HG02973 (cell line): ENCODE measurements around the gene LRRC63.
"Not testable (repeated sequence)": the region's sequence is repeated elsewhere in the genome, so short reads cannot be mapped to it uniquely, and the experiment has no call there.

Experiments
- ATAC-seq: cut with Tn5 transposase; IDR thresholded peaks from one replicate; pipeline ENCODE4 v1.9.1; 2021; ENCODE audit warnings: moderate library complexity; ENCODE audit not compliant: unreplicated experiment

LRRC63 gene

DNA sequence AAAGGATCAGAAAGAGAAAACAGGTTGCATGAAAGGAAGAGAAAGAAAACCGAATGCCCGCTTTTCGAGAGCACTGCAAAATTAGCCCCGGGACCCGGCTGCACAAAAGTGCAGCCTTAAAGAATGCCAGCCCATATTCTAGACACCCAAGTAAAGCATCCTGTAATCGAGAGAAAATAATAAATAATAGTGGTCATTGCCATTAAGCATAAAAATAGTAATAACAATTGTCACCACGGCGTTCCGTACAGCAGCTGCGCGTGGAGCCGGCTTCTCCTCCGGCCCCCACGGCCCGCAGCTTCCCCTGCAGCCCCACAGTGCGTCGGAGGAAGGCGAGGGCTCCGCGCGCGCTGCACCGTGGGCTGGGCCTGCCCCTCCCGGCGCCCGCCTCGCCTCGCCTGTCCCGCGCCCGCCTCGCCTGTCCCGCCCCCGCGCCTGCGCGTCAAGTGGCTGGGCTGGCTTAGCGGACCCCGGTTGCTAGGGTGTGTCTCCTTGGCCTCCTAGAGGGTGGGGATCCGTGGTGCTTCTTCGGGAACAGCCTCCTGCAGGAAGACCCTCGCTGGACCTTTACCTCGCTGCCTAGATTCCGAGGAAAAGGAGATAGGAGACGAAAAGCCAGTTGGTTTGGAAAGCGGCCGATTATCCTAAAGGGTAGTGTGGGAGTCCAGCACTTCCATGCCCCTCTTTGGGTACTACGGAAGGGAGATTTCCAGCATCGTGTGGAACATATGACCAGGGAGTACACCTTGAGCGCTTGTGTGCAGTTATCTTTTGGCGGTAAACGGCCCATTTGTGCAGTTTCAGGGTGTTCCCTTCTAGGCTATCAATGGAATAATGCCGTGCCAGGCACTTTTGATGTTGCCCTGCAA lies at the start of gene LRRC63:
Gene LRRC63 (plus strand): TSS at position 446 of the 869 bp plus-strand sequence. CDS start 1,107 bp downstream, outside the sequence.
- peak; percentile 92 for ATAC-seq

DNA sequence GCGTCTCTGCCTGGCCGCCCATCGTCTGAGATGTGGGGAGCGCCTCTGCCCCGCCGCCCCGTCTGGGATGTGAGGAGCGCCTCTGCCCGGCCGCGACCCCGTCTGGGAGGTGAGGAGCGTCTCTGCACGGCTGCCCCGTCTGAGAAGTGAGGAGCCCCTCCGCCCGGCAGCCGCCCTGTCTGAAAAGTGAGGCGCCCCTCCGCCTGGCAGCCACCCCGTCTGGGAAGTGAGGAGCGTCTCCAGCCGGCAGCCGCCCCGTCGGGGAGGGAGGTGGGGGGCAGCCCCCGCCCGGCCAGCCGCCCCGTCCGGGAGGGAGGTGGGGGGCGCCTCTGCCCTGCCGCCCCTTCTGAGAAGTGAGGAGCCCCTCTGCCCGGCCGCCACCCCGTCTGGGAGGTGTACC lies 49.0 kb upstream of the LRRC63 start:
- not testable (repeated sequence) for ATAC-seq

DNA sequence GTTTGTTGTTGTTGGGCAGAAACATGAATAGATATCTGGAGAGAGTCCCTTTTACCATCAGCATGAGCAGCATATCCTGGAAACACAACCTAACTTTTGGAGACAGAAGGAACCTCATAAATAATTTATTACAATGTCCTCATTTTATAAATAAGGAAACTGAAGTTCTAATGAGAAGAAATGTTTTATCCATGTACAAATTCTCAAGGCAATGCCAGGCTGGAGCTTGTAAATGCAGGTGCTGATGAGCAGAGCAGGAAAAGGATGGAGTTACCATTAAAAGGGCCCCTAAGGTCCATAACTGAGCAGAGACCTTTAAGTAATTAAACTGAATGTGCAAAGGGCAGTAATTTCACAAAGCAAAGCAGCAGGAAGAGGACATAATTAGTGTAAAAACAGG lies 47.1 kb upstream of the LRRC63 start:
- no peak for ATAC-seq

DNA sequence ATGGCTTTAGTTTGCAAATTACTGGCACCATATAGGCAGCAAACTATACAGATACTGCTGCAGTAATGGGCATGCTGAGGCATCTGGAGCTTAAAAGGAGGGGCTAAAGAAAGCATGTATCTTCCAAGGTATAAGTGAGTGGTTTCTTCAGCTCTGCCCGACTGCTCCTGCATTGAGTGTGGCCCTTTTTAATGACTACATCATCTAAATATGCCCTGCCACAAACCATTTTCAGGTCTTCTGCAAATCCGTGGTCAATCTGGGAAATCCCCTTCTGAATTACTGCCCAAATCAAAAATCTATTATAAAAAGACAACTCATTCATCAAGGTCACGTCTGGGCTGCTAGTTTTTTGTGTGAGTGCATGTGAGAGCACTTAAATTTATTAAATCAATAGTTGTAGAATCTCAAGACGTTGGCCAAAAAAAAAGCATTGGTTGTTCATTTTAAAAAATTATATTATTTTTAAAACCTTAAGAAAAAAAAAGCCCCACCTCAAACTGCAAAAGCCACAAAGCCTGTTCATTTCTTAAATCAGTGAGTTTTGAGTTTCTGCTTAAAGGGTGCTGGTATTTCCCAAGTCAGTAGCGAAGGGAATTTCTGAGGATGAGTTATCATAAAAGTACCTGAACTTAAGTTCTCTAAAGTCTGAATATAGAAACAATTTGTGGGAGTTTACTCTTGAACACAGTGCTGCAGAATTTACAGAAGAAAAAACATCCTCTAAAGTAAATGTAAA lies 46.1 kb upstream of the LRRC63 start:
- ATAC-seq, result peak; percentile 39

- no peak for ATAC-seq
These were observed 45.5 kb upstream of the LRRC63 start for GRCh38 chr13:46166224-46166584.

- ATAC-seq, result no peak
These were observed 44.6 kb upstream of the LRRC63 start for GRCh38 chr13:46166947-46167610.

- ATAC-seq, result peak; percentile 35
These were observed 43.4 kb upstream of the LRRC63 start for GRCh38 chr13:46168341-46168740.

DNA sequence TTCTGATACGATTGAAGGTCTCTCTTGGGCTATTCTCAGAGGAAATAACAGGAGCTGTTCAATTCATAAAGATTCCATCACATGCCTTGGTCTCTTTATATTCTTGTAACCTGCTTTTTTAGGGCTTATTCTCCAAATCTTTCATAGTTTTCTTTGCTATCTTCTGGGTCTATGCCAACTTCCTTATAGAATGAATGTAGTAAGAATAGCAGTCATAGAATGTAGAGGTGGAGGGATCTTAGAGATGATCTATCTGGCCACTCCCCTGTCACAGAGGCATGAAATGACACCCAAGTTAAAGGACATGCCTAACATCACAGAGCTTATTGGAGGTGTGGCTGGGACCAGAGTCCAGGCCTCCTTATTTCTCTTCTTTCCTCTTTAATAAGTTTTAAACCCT lies 42.9 kb upstream of the LRRC63 start:
- ATAC-seq, result no peak

- ATAC-seq, result no peak
These were observed 42.0 kb upstream of the LRRC63 start for GRCh38 chr13:46169758-46170157.

- no peak for ATAC-seq
These were observed 41.5 kb upstream of the LRRC63 start for GRCh38 chr13:46170268-46170667.

DNA sequence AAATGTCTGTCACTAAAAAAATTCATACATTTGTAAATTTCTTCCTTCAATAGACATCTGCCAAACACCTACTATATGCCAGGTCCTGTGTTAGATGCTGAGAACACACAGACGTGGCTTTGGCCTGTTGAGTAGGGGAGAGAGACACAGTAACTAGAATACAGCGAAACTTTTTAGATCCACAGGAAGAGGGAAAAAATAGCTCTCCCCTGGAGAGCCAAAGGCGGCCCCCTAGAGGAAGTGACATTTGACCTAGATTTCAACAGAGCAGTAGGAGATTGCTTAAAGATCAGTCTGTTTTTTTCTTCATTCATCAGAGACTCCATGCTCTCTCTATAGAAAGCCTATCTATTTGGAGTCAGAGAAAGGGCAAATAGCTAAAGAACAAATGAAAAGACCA lies 41.0 kb upstream of the LRRC63 start:
- ATAC-seq, result no peak

- ATAC-seq, result no peak
These were observed 40.5 kb upstream of the LRRC63 start for GRCh38 chr13:46171217-46171616.

DNA sequence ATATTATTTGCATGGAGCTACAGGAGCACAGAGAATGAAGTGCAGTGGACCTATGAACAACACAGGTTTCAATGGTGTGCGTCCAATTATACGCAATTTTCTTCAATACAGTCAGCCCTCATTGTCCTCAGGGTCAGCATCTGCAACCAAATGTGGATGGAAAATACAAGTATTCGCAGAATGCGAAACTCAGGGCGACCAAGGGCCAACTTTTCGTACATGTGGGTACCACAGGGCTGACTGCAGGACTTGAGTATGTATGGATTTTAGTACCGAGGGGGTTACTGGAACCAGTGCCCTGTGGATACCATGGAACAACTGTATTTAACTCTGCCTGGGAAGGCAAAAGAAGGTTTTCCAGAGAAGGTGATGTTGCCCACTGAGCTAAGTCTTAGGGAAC lies 40.0 kb upstream of the LRRC63 start:
- no peak for ATAC-seq

GRCh38 chr13:46172531-46172991 lies 39.2 kb upstream of the LRRC63 start:
- peak; percentile 27 for ATAC-seq

GRCh38 chr13:46173656-46174055 lies 38.1 kb upstream of the LRRC63 start:
- ATAC-seq, result peak; percentile 33

DNA sequence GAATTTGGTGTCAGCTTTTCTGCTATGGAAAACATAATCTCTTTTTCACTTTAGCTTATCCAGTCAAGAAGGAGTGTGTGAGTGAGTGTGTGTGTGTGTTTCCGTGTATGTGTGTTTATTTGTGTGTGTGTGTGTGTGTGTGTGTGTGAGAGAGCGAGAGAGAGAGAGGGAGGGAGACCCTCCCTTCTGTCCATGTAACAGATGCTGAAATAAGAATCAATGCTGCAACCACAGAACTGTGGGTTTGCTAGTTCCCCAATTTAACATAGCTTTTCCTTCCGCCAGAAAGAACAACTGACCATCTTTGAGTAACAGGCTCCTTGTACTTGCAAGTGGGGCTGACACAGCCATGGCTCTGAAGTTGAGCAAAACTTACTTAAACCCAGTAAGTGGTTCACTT lies 35.0 kb upstream of the LRRC63 start:
- no peak for ATAC-seq

DNA sequence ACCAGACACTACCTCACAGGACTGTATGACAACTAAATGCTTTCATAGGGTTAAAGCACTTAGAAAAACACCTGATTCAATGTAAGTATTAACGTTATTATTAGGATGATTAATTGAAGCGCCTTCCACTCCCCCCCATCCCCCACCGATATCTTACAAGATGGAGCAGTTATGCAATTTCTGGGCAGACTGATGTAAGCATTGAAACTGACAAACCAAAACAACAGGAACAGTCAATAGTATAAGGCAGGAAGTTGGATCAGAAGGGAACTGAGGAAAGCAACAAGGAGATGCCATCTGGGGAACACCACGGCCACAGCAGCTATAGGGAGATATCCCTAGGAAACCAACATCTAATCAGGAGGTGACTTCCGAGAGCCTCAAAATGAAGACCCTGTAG lies 33.6 kb upstream of the LRRC63 start:
- no peak for ATAC-seq

DNA sequence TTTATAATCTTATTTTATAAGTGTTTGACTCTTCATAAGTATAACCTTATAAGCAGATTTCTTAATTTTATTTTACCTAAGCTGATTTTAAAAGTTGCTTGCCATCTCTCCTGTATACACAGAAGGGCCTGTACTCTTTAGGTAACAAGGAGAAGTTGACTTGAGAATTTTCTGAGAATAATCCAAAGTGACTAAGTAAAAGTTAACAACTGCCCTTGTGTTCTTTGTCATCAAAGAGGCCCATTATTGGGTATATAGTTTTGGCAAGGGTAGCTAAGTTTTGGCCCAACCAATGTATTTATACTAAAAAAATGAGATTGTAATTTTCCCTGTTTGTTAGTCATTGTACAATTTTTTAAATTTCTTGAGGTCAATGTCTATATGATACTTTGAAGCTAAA lies 32.9 kb upstream of the LRRC63 start:
- no peak for ATAC-seq

GRCh38 chr13:46179491-46179908 lies 32.2 kb upstream of the LRRC63 start:
- no peak for ATAC-seq

- no peak for ATAC-seq
These were observed 31.6 kb upstream of the LRRC63 start for GRCh38 chr13:46179969-46180763.

- no peak for ATAC-seq
These were observed 30.3 kb upstream of the LRRC63 start for GRCh38 chr13:46181377-46181839.
